ENCODE results near the gene ATP9B. TPM values are rescaled to one million over a fixed set of nuclear protein-coding genes. Genes with fewer than 3 reads are reported as not detected.

The ATP9B gene
- polyA plus RNA-seq (2012; ENCODE audit: low read depth, missing spikeins), result 7.3 TPM

GRCh38 chr18:79068937-79069716, at the start of gene ATP9B:
ATP9B (plus strand) TSS chr18:79069394; CDS start chr18:79069411, 17 bp downstream.
- TF ChIP-seq TAF1 (IDR thresholded peaks at IDR 0.05; ENCODE audit: low read depth, low read length), result peak; percentile 61; the same call in 1 of the 2 replicates
- peak; percentile 54; the same call in 1 of the 2 replicates for TF ChIP-seq POLR2AphosphoS5 (IDR thresholded peaks at IDR 0.05; ENCODE audit: low read depth, low read length)
- no peak for TF ChIP-seq SPI1 (IDR thresholded peaks at IDR 0.05; ENCODE audit: low read depth, low read length)
- TF ChIP-seq POU2F2 (IDR thresholded peaks at IDR 0.05; ENCODE audit: low read depth, low read length), result peak; percentile 40; the same call in 1 of the 2 replicates
- no peak for TF ChIP-seq PAX5 (IDR thresholded peaks at IDR 0.05; ENCODE audit: insufficient read depth, low read length, severe bottlenecking)
- no peak; the same call in 1 of the 2 replicates for TF ChIP-seq POLR2A (IDR thresholded peaks at IDR 0.05; ENCODE audit: low read depth, low read length)
- DNase-seq (ENCODE audit: insufficient read length, low spot score) (peak; percentile 93), FAIRE-seq (peak; percentile 100)

GRCh38 chr18:79019881-79020280, 49.3 kb upstream of the ATP9B start:
- DNase-seq (ENCODE audit: insufficient read length, low spot score) (no peak), FAIRE-seq (no peak)
- no peak for TF ChIP-seq SPI1 (IDR thresholded peaks at IDR 0.05; ENCODE audit: low read depth, low read length)
- TF ChIP-seq PAX5 (IDR thresholded peaks at IDR 0.05; ENCODE audit: insufficient read depth, low read length, severe bottlenecking), result no peak
- TF ChIP-seq POU2F2 (IDR thresholded peaks at IDR 0.05; ENCODE audit: low read depth, low read length), result no peak
- TF ChIP-seq TAF1 (IDR thresholded peaks at IDR 0.05; ENCODE audit: low read depth, low read length), result no peak
- no peak for TF ChIP-seq POLR2AphosphoS5 (IDR thresholded peaks at IDR 0.05; ENCODE audit: low read depth, low read length)
- no peak for TF ChIP-seq POLR2A (IDR thresholded peaks at IDR 0.05; ENCODE audit: low read depth, low read length)

GRCh38 chr18:79022603-79023002, 46.6 kb upstream of the ATP9B start:
- FAIRE-seq (no peak), DNase-seq (ENCODE audit: insufficient read length, low spot score) (no peak)
- TF ChIP-seq POLR2AphosphoS5 (IDR thresholded peaks at IDR 0.05; ENCODE audit: low read depth, low read length) (no peak), TAF1 (IDR thresholded peaks at IDR 0.05; ENCODE audit: low read depth, low read length) (no peak), POLR2A (IDR thresholded peaks at IDR 0.05; ENCODE audit: low read depth, low read length) (no peak), SPI1 (IDR thresholded peaks at IDR 0.05; ENCODE audit: low read depth, low read length) (no peak), PAX5 (IDR thresholded peaks at IDR 0.05; ENCODE audit: insufficient read depth, low read length, severe bottlenecking) (no peak), POU2F2 (IDR thresholded peaks at IDR 0.05; ENCODE audit: low read depth, low read length) (no peak)

GRCh38 chr18:79026491-79026890, 42.7 kb upstream of the ATP9B start:
- FAIRE-seq, result no peak
- DNase-seq (ENCODE audit: insufficient read length, low spot score), result no peak
- TF ChIP-seq SPI1 (IDR thresholded peaks at IDR 0.05; ENCODE audit: low read depth, low read length), result no peak
- TF ChIP-seq POU2F2 (IDR thresholded peaks at IDR 0.05; ENCODE audit: low read depth, low read length), result no peak
- no peak for TF ChIP-seq POLR2AphosphoS5 (IDR thresholded peaks at IDR 0.05; ENCODE audit: low read depth, low read length)
- TF ChIP-seq TAF1 (IDR thresholded peaks at IDR 0.05; ENCODE audit: low read depth, low read length), result no peak
- no peak for TF ChIP-seq POLR2A (IDR thresholded peaks at IDR 0.05; ENCODE audit: low read depth, low read length)
- TF ChIP-seq PAX5 (IDR thresholded peaks at IDR 0.05; ENCODE audit: insufficient read depth, low read length, severe bottlenecking), result no peak

GRCh38 chr18:79030680-79031079, 38.5 kb upstream of the ATP9B start:
- TF ChIP-seq POLR2A (IDR thresholded peaks at IDR 0.05; ENCODE audit: low read depth, low read length) (no peak), POLR2AphosphoS5 (IDR thresholded peaks at IDR 0.05; ENCODE audit: low read depth, low read length) (no peak), POU2F2 (IDR thresholded peaks at IDR 0.05; ENCODE audit: low read depth, low read length) (no peak), PAX5 (IDR thresholded peaks at IDR 0.05; ENCODE audit: insufficient read depth, low read length, severe bottlenecking) (no peak), TAF1 (IDR thresholded peaks at IDR 0.05; ENCODE audit: low read depth, low read length) (no peak), SPI1 (IDR thresholded peaks at IDR 0.05; ENCODE audit: low read depth, low read length) (no peak)
- DNase-seq (ENCODE audit: insufficient read length, low spot score), result no peak
- no peak for FAIRE-seq

GRCh38 chr18:79042276-79042675, 26.9 kb upstream of the ATP9B start:
- no peak for TF ChIP-seq POLR2A (IDR thresholded peaks at IDR 0.05; ENCODE audit: low read depth, low read length)
- DNase-seq (ENCODE audit: insufficient read length, low spot score) (no peak), FAIRE-seq (no peak)

- TF ChIP-seq POLR2A (IDR thresholded peaks at IDR 0.05; ENCODE audit: low read depth, low read length), result no peak
- TF ChIP-seq PAX5 (IDR thresholded peaks at IDR 0.05; ENCODE audit: insufficient read depth, low read length, severe bottlenecking), result no peak
- TF ChIP-seq POU2F2 (IDR thresholded peaks at IDR 0.05; ENCODE audit: low read depth, low read length), result no peak
- TF ChIP-seq POLR2AphosphoS5 (IDR thresholded peaks at IDR 0.05; ENCODE audit: low read depth, low read length), result no peak
- TF ChIP-seq SPI1 (IDR thresholded peaks at IDR 0.05; ENCODE audit: low read depth, low read length), result no peak
- no peak for TF ChIP-seq TAF1 (IDR thresholded peaks at IDR 0.05; ENCODE audit: low read depth, low read length)
- DNase-seq (ENCODE audit: insufficient read length, low spot score), result no peak
- FAIRE-seq, result no peak
Observed at GRCh38 chr18:79043288-79043687, 25.9 kb upstream of the ATP9B start.

GRCh38 chr18:79046522-79046921, 22.7 kb upstream of the ATP9B start:
- DNase-seq (ENCODE audit: insufficient read length, low spot score) (no peak), FAIRE-seq (no peak)
- no peak for TF ChIP-seq SPI1 (IDR thresholded peaks at IDR 0.05; ENCODE audit: low read depth, low read length)
- TF ChIP-seq TAF1 (IDR thresholded peaks at IDR 0.05; ENCODE audit: low read depth, low read length), result no peak
- TF ChIP-seq POU2F2 (IDR thresholded peaks at IDR 0.05; ENCODE audit: low read depth, low read length), result no peak
- TF ChIP-seq PAX5 (IDR thresholded peaks at IDR 0.05; ENCODE audit: insufficient read depth, low read length, severe bottlenecking), result no peak
- no peak for TF ChIP-seq POLR2A (IDR thresholded peaks at IDR 0.05; ENCODE audit: low read depth, low read length)
- TF ChIP-seq POLR2AphosphoS5 (IDR thresholded peaks at IDR 0.05; ENCODE audit: low read depth, low read length), result no peak

- no peak for FAIRE-seq
- DNase-seq (ENCODE audit: insufficient read length, low spot score), result no peak
- TF ChIP-seq SPI1 (IDR thresholded peaks at IDR 0.05; ENCODE audit: low read depth, low read length) (no peak), PAX5 (IDR thresholded peaks at IDR 0.05; ENCODE audit: insufficient read depth, low read length, severe bottlenecking) (no peak), TAF1 (IDR thresholded peaks at IDR 0.05; ENCODE audit: low read depth, low read length) (no peak), POU2F2 (IDR thresholded peaks at IDR 0.05; ENCODE audit: low read depth, low read length) (no peak), POLR2A (IDR thresholded peaks at IDR 0.05; ENCODE audit: low read depth, low read length) (no peak)
Observed at GRCh38 chr18:79047556-79048244, 21.5 kb upstream of the ATP9B start.

Measured in GM12891 (cell line).